HL-60 (cell line): ENCODE data around the gene G6PC2.

Experiments
- GABPA ChIP-seq: IDR thresholded peaks from 2 replicates; pipeline ENCODE4 v1.6.1; 2012; ENCODE audit warnings: low read depth
- POLR2AphosphoS5 ChIP-seq: IDR thresholded peaks from 2 replicates; pipeline ENCODE4 v1.6.1; 2012; ENCODE audit warnings: low read depth
- TF ChIP-seq, protein P1 (sequence below): IDR thresholded peaks from one replicate; pipeline ENCODE4 v1.5.1; 2011; ENCODE audit warnings: low read length, control low read depth, inconsistent platforms; ENCODE audit not compliant: insufficient read depth

DNA sequence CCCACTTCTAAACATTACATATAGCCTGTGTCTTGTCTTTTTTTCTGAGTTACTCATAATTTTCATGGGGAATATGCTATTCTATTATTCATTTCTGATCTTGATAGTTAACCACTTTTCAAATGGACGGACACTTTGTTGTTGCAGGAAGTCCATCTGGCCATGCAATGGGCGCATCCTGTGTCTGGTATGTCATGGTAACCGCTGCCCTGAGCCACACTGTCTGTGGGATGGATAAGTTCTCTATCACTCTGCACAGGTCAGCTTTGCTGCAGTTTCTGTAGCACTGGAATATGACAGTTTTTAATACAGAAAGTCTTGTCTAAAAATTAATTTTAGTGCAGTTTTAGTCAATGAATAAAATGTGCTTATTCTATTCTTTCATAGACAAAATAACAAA, 3.3 kb downstream of the G6PC2 start:
- TF ChIP-seq, protein P1, sequence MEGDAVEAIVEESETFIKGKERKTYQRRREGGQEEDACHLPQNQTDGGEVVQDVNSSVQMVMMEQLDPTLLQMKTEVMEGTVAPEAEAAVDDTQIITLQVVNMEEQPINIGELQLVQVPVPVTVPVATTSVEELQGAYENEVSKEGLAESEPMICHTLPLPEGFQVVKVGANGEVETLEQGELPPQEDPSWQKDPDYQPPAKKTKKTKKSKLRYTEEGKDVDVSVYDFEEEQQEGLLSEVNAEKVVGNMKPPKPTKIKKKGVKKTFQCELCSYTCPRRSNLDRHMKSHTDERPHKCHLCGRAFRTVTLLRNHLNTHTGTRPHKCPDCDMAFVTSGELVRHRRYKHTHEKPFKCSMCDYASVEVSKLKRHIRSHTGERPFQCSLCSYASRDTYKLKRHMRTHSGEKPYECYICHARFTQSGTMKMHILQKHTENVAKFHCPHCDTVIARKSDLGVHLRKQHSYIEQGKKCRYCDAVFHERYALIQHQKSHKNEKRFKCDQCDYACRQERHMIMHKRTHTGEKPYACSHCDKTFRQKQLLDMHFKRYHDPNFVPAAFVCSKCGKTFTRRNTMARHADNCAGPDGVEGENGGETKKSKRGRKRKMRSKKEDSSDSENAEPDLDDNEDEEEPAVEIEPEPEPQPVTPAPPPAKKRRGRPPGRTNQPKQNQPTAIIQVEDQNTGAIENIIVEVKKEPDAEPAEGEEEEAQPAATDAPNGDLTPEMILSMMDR = no peak
- TF ChIP-seq GABPA = no peak
- no peak for TF ChIP-seq POLR2AphosphoS5
